HG03432 (cell line): ENCODE measurements around the gene AGBL4.
A peak's percentile ranks its signal among the peaks of the same experiment; 100 is the strongest.

ENCODE experiments used
- ATAC-seq: cut with Tn5 transposase; IDR thresholded peaks from one replicate; pipeline ENCODE4 v1.9.1; 2021; ENCODE audit warnings: mild to moderate bottlenecking, moderate library complexity; ENCODE audit not compliant: unreplicated experiment

AGBL4 gene

GRCh38 chr1:48693674-48694320 lies 1330.0 kb downstream of the AGBL4 start:
- no peak for ATAC-seq

GRCh38 chr1:48693180-48693579 lies 1330.6 kb downstream of the AGBL4 start:
- no peak for ATAC-seq

GRCh38 chr1:48692235-48692634 lies 1331.5 kb downstream of the AGBL4 start:
- no peak for ATAC-seq

GRCh38 chr1:48691429-48692001 lies 1332.2 kb downstream of the AGBL4 start:
- peak; percentile 68 for ATAC-seq

- ATAC-seq, result peak; percentile 80
Measured at GRCh38 chr1:48688102-48688760, 1335.5 kb downstream of the AGBL4 start.

GRCh38 chr1:48687282-48688045 lies 1336.3 kb downstream of the AGBL4 start:
- no peak for ATAC-seq

- no peak for ATAC-seq
Measured at GRCh38 chr1:48686159-48686558, 1337.6 kb downstream of the AGBL4 start.

- ATAC-seq, result no peak
Measured at GRCh38 chr1:48684381-48684780, 1339.4 kb downstream of the AGBL4 start.

GRCh38 chr1:48683839-48684238 lies 1339.9 kb downstream of the AGBL4 start:
- no peak for ATAC-seq

GRCh38 chr1:48681476-48682305 lies 1342.1 kb downstream of the AGBL4 start:
- no peak for ATAC-seq

GRCh38 chr1:48680411-48681035 lies 1343.2 kb downstream of the AGBL4 start:
- ATAC-seq, result no peak

- no peak for ATAC-seq
Measured at GRCh38 chr1:48679859-48680258, 1343.9 kb downstream of the AGBL4 start.

GRCh38 chr1:48678710-48679505 lies 1344.8 kb downstream of the AGBL4 start:
- ATAC-seq, result peak; percentile 46

- ATAC-seq, result peak; percentile 60
Measured at GRCh38 chr1:48677306-48678287, 1346.2 kb downstream of the AGBL4 start.

- ATAC-seq, result no peak
Measured at GRCh38 chr1:48676822-48677221, 1346.9 kb downstream of the AGBL4 start.

GRCh38 chr1:48676376-48676775 lies 1347.4 kb downstream of the AGBL4 start:
- no peak for ATAC-seq

GRCh38 chr1:48675251-48675650 lies 1348.5 kb downstream of the AGBL4 start:
- ATAC-seq, result no peak

- ATAC-seq, result no peak
Measured at GRCh38 chr1:48674641-48675040, 1349.1 kb downstream of the AGBL4 start.
